K562 (cell line): ENCODE results near the gene COASY. TPM values are rescaled to one million over a fixed set of nuclear protein-coding genes. Genes with fewer than 3 reads are reported as not detected.

ENCODE experiments used
- ARID3A ChIP-seq: IDR thresholded peaks from 2 replicates; pipeline ENCODE4 v1.6.1; 2012; ENCODE audit warnings: low read depth, low read length, improper control_type of control experiment, borderline replicate concordance
- ASH1L ChIP-seq: fragments of 450-650 bp; IDR thresholded peaks from 2 replicates; pipeline ENCODE4 v1.6.1; 2018; ENCODE audit warnings: borderline replicate concordance, mild to moderate bottlenecking, low read depth; ENCODE audit not compliant: partially characterized antibody
- BCLAF1 ChIP-seq, 2 experiments: fragments of 450-650 bp in 1 of 2; IDR thresholded peaks; 2 replicates each; pipeline ENCODE4 v1.6.1; 2011 to 2017; ENCODE audit warnings: low read depth in 2 of 2, antibody characterized with exemption in 1 of 2, borderline replicate concordance in 1 of 2, low read length in 1 of 2, mild to moderate bottlenecking in 1 of 2, mixed read lengths in 1 of 2; ENCODE audit not compliant: control insufficient read depth in 1 of 2
- E2F1 ChIP-seq: sonication (generic); formaldehyde crosslinking; IDR thresholded peaks from 2 replicates; pipeline ENCODE4 v1.8.1; 2023; ENCODE audit warnings: mild to moderate bottlenecking, missing genetic modification reagents, moderate library complexity
- GATAD2A ChIP-seq: fragments of 450-650 bp; IDR thresholded peaks from 2 replicates; pipeline ENCODE4 v1.6.1; 2017
- HNRNPUL1 ChIP-seq: fragments of 200-400 bp; formaldehyde crosslinking; IDR thresholded peaks from 2 replicates; pipeline ENCODE4 v1.6.1; 2017; ENCODE audit warnings: low read length
- JUND ChIP-seq, 2 experiments: IDR thresholded peaks; 2 replicates in 1 of 2; 3 replicates in 1 of 2; pipeline ENCODE4 v1.6.1; 2011; ENCODE audit warnings: borderline replicate concordance in 2 of 2, low read depth in 2 of 2, low read length in 2 of 2, improper control_type of control experiment in 1 of 2, missing biosample characterization in 1 of 2, missing genetic modification characterization in 1 of 2, missing genetic modification reagents in 1 of 2
- KAT2B ChIP-seq: IDR thresholded peaks from one replicate; pipeline ENCODE4 v1.6.1; 2012; ENCODE audit warnings: low read depth, mild to moderate bottlenecking, control low read depth, inconsistent platforms, low read length, moderate library complexity
- KDM5B ChIP-seq: fragments of 200-600 bp; sonication (generic); IDR thresholded peaks from 2 replicates; pipeline ENCODE4 v1.6.1; 2012; ENCODE audit warnings: low read depth, mild to moderate bottlenecking, moderate library complexity, low read length, control low read depth, inconsistent platforms; ENCODE audit not compliant: insufficient replicate concordance
- POLR2AphosphoS2 ChIP-seq: IDR thresholded peaks from 2 replicates; pipeline ENCODE4 v1.6.1; 2012; ENCODE audit warnings: low read length, improper control_type of control experiment
- TCF7L2 ChIP-seq: fragments of 150-350 bp; IDR thresholded peaks from 2 replicates; pipeline ENCODE4 v1.6.1; 2016; ENCODE audit warnings: low read depth, mild to moderate bottlenecking, low read length, moderate library complexity
- YBX1 ChIP-seq: fragments of 450-650 bp; IDR thresholded peaks from 2 replicates; pipeline ENCODE4 v1.7.1; 2016; ENCODE audit warnings: mild to moderate bottlenecking
- ZC3H4 ChIP-seq: sonication (generic); formaldehyde crosslinking; IDR thresholded peaks from 2 replicates; pipeline ENCODE4 v1.9.0; 2021; ENCODE audit warnings: missing genetic modification reagents, borderline replicate concordance
- ZNF224 ChIP-seq: sonication (generic); formaldehyde crosslinking; IDR thresholded peaks from 2 replicates; pipeline ENCODE4 v1.8.0; 2022; ENCODE audit warnings: mild to moderate bottlenecking, missing genetic modification reagents
- ZNF274 ChIP-seq: IDR thresholded peaks from 2 replicates; pipeline ENCODE4 v1.6.1; 2011; ENCODE audit warnings: low read depth, mild to moderate bottlenecking, low read length, moderate library complexity, borderline replicate concordance
- ZNF354B ChIP-seq: fragments of 250-450 bp; sonication (Bioruptor Pico); IDR thresholded peaks from 2 replicates; pipeline ENCODE4 v1.4.0; 2020
- ZNF583 ChIP-seq: fragments of 250-450 bp; sonication (Bioruptor Pico); IDR thresholded peaks from 2 replicates; pipeline ENCODE4 v1.4.0; 2020
- polyA plus RNA-seq, 8 experiments: library from polyadenylated mRNA; depleted of rRNA in 4 of 8; stranded (reverse) in 5 of 8; unstranded in 3 of 8; fragments of >200 nt; fragmentation: Nextera tagmentation in 2 of 8; fragmentation: Illumina TruSeq in 1 of 8; extraction: Ambion mirVana in 2 of 8; extraction: Trizol in 1 of 8; gene quantifications; 2 replicates each; pipeline versions ENCODE4 v1.2.1 to v1.2.3, GENCODE V29; 2011 to 2014; ENCODE audit warnings: inconsistent platforms in 1 of 8, missing spikeins in 1 of 8
- total RNA-seq, 7 experiments: library from RNA; depleted of rRNA in 6 of 7; stranded (reverse); fragments of >200 nt in 6 of 7; fragmentation: Illumina TruSeq in 2 of 7; extraction: Trizol in 2 of 7; gene quantifications; 2 replicates each; pipeline versions ENCODE4 v1.2.1 to v1.2.3, GENCODE V29; 2011 to 2021; ENCODE audit warnings: low replicate concordance in 1 of 7
- TF ChIP-seq, protein P1 (sequence below): fragments of 450-650 bp; conservative IDR thresholded peaks from 2 replicates; pipeline ENCODE4 v1.6.1; 2016; ENCODE audit warnings: missing genetic modification characterization, low read depth, mild to moderate bottlenecking, control low read depth, missing compliant biosample characterization

Gene COASY
- total and polyA plus RNA-seq, 9 of the 15 experiments (the other 6 are each of a cell fraction or from before 2014, with no cell fraction given), result 25.4 to 175 (median 62.3) TPM

GRCh38 chr17:42519546-42520491 lies 42.1 kb upstream of the COASY start (continued):
- TF ChIP-seq GATAD2A, result no peak
- TF ChIP-seq, protein P1, sequence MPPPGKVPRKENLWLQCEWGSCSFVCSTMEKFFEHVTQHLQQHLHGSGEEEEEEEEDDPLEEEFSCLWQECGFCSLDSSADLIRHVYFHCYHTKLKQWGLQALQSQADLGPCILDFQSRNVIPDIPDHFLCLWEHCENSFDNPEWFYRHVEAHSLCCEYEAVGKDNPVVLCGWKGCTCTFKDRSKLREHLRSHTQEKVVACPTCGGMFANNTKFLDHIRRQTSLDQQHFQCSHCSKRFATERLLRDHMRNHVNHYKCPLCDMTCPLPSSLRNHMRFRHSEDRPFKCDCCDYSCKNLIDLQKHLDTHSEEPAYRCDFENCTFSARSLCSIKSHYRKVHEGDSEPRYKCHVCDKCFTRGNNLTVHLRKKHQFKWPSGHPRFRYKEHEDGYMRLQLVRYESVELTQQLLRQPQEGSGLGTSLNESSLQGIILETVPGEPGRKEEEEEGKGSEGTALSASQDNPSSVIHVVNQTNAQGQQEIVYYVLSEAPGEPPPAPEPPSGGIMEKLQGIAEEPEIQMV (tag), result no peak
- no peak for TF ChIP-seq BCLAF1 (IDR thresholded peaks at IDR 0.05; ENCODE audit: borderline replicate concordance in 1 of 2, control insufficient read depth in 1 of 2, low read depth in 2 of 2, low read length in 1 of 2)
- TF ChIP-seq TCF7L2, result no peak
- no peak for TF ChIP-seq ARID3A
- TF ChIP-seq POLR2AphosphoS2, result no peak; the same call in 1 of the 2 replicates
- peak; percentile 54 for TF ChIP-seq KDM5B
- no peak for TF ChIP-seq ZNF354B (CRISPR knock-in tag)
- TF ChIP-seq ZNF583, result 0 out of 2 replicates have a peak, but pooled peaks have one; percentile 21
- no peak for TF ChIP-seq ZNF274
- no peak for TF ChIP-seq JUND (IDR thresholded peaks at IDR 0.05; ENCODE audit: borderline replicate concordance, low read depth, low read length)
- TF ChIP-seq JUND (tag; IDR thresholded peaks at IDR 0.05; ENCODE audit: borderline replicate concordance, low read depth, low read length), result no peak
- TF ChIP-seq E2F1 (CRISPR knock-in tag), result no peak
- no peak for TF ChIP-seq KAT2B
- TF ChIP-seq YBX1, result no peak
- TF ChIP-seq ASH1L, result no peak
- TF ChIP-seq HNRNPUL1, result no peak
- no peak for TF ChIP-seq ZNF224 (CRISPR knock-in tag)
- no peak for TF ChIP-seq ZC3H4 (CRISPR knock-in tag)
